ENCODE results near the gene INPP4B.

Gene INPP4B

GRCh38 chr4:142267101-142267500, 579.0 kb downstream of the INPP4B start:
- DNase-seq (ENCODE audit: extremely low read depth, insufficient read length) = no peak
- TF ChIP-seq, protein P1, sequence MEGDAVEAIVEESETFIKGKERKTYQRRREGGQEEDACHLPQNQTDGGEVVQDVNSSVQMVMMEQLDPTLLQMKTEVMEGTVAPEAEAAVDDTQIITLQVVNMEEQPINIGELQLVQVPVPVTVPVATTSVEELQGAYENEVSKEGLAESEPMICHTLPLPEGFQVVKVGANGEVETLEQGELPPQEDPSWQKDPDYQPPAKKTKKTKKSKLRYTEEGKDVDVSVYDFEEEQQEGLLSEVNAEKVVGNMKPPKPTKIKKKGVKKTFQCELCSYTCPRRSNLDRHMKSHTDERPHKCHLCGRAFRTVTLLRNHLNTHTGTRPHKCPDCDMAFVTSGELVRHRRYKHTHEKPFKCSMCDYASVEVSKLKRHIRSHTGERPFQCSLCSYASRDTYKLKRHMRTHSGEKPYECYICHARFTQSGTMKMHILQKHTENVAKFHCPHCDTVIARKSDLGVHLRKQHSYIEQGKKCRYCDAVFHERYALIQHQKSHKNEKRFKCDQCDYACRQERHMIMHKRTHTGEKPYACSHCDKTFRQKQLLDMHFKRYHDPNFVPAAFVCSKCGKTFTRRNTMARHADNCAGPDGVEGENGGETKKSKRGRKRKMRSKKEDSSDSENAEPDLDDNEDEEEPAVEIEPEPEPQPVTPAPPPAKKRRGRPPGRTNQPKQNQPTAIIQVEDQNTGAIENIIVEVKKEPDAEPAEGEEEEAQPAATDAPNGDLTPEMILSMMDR (IDR thresholded peaks at IDR 0.05; ENCODE audit: insufficient read depth, low read length, poor library complexity, severe bottlenecking) = no peak
- no peaks in the 10 kb centered on the region for H3K36me3 ChIP-seq (ENCODE audit: control insufficient read depth, insufficient read depth, low read length)
- H3K4me3 ChIP-seq (replicated peaks; ENCODE audit: low read depth, low read length) = no peak overlapping the region
- no peaks in the 10 kb centered on the region for H3K27me3 ChIP-seq (replicated peaks; ENCODE audit: control insufficient read depth, insufficient read depth, low read length)

DNA sequence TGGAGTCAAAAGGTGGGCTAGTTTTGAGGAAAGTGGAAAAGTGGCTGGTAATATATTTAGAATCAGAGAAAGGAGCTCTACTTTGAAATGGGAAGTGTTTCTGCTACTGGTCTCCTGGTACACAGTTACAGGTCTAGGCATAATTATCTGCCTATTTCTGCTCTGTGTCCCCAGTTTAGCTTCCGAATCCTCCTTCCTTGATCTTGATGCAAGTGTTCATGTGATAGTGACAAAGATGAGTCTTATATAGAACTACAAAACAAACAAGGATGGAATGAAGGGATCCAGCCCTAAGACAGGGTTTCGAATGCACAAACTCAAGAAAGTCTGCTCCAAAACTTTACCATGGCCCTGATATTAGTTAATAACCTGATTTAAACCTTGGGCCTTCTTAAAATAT, 580.2 kb downstream of the INPP4B start:
- H3K27me3 ChIP-seq (replicated peaks; ENCODE audit: control insufficient read depth, insufficient read depth, low read length) = no peaks in the 10 kb centered on the region
- H3K4me3 ChIP-seq (replicated peaks; ENCODE audit: low read depth, low read length) = no peak overlapping the region
- TF ChIP-seq, protein P1 (IDR thresholded peaks at IDR 0.05; ENCODE audit: insufficient read depth, low read length, poor library complexity, severe bottlenecking) = no peak
- no peaks in the 10 kb centered on the region for H3K36me3 ChIP-seq (ENCODE audit: control insufficient read depth, insufficient read depth, low read length)
- no peak for DNase-seq (ENCODE audit: extremely low read depth, insufficient read length)

DNA sequence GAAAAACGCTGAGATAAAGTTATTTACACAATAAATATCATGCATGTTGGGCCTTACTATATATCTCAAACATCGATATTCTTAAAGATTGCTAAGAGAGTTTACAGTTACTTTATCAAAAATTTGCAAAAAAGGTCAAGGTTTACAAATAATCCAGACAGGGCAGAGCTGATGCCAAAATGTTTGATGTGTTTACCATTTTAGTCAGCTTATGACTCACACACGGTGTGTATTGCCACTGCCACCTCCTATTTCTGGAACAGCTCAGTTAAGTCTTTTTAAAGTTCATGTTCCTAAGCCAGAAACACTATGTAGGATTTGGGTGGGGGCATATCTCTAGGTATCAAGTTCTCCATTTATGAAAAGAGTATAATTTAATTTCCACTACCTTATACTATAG, 580.6 kb downstream of the INPP4B start:
- Histone ChIP-seq H3K4me3 (replicated peaks; ENCODE audit: low read depth, low read length) (no peak overlapping the region), H3K36me3 (ENCODE audit: control insufficient read depth, insufficient read depth, low read length) (no peaks in the 10 kb centered on the region), H3K27me3 (replicated peaks; ENCODE audit: control insufficient read depth, insufficient read depth, low read length) (no peaks in the 10 kb centered on the region)
- TF ChIP-seq, protein P1 (IDR thresholded peaks at IDR 0.05; ENCODE audit: insufficient read depth, low read length, poor library complexity, severe bottlenecking) = no peak
- DNase-seq (ENCODE audit: extremely low read depth, insufficient read length) = no peak

GRCh38 chr4:142264961-142265360, 581.1 kb downstream of the INPP4B start:
- no peak overlapping the region for H3K4me3 ChIP-seq (replicated peaks; ENCODE audit: low read depth, low read length)
- TF ChIP-seq, protein P1 (IDR thresholded peaks at IDR 0.05; ENCODE audit: insufficient read depth, low read length, poor library complexity, severe bottlenecking) = no peak
- H3K27me3 ChIP-seq (replicated peaks; ENCODE audit: control insufficient read depth, insufficient read depth, low read length) = no peaks in the 10 kb centered on the region
- DNase-seq (ENCODE audit: extremely low read depth, insufficient read length) = no peak
- H3K36me3 ChIP-seq (ENCODE audit: control insufficient read depth, insufficient read depth, low read length) = no peaks in the 10 kb centered on the region

GRCh38 chr4:142262956-142263355, 583.1 kb downstream of the INPP4B start:
- Histone ChIP-seq H3K27me3 (replicated peaks; ENCODE audit: control insufficient read depth, insufficient read depth, low read length) (no peaks in the 10 kb centered on the region), H3K36me3 (ENCODE audit: control insufficient read depth, insufficient read depth, low read length) (no peaks in the 10 kb centered on the region), H3K4me3 (replicated peaks; ENCODE audit: low read depth, low read length) (no peak overlapping the region)
- no peak for DNase-seq (ENCODE audit: extremely low read depth, insufficient read length)
- TF ChIP-seq, protein P1 (IDR thresholded peaks at IDR 0.05; ENCODE audit: insufficient read depth, low read length, poor library complexity, severe bottlenecking) = no peak

DNA sequence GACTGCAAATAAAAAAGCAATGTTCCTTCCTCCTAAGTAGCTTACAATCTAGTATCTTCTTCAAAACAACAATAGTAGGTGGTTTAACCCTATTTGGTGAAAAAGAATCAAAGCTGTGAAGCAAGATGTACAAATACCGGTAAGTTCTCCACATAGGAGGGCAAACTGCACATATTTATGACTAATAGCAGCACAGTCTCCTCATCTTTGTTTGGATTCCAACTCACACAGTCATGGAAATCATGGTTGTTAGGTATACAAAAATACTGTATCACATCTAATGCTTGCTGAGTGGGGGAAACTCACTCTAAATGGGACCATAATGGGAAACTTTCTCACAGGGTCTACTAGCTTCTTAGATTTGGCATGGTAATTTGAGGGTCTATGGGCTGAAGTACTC, 597.2 kb downstream of the INPP4B start:
- H3K27me3 ChIP-seq (replicated peaks; ENCODE audit: control insufficient read depth, insufficient read depth, low read length) = no peaks in the 10 kb centered on the region
- no peak overlapping the region for H3K4me3 ChIP-seq (replicated peaks; ENCODE audit: low read depth, low read length)
- H3K36me3 ChIP-seq (ENCODE audit: control insufficient read depth, insufficient read depth, low read length) = no peaks in the 10 kb centered on the region
- DNase-seq (ENCODE audit: extremely low read depth, insufficient read length) = no peak
- TF ChIP-seq, protein P1 (IDR thresholded peaks at IDR 0.05; ENCODE audit: insufficient read depth, low read length, poor library complexity, severe bottlenecking) = no peak
